GM18505 (cell line): Measurements from ENCODE around the gene SLC66A1.
A peak's percentile ranks its signal among the peaks of the same experiment; 100 is the strongest.
"Not testable (repeated sequence)": the region's sequence is repeated elsewhere in the genome, so short reads cannot be mapped to it uniquely, and the experiment has no call there.

ENCODE experiments used
- ATAC-seq: cut with Tn5 transposase; IDR thresholded peaks from one replicate; pipeline ENCODE4 v1.9.1; 2021; ENCODE audit not compliant: unreplicated experiment
- POLR2A ChIP-seq: IDR thresholded peaks from 4 replicates; pipeline ENCODE4 v1.6.1; 2011; ENCODE audit warnings: borderline replicate concordance; ENCODE audit not compliant: insufficient read depth, insufficient read length; ENCODE audit errors: extremely low read depth

SLC66A1 gene, protein sequence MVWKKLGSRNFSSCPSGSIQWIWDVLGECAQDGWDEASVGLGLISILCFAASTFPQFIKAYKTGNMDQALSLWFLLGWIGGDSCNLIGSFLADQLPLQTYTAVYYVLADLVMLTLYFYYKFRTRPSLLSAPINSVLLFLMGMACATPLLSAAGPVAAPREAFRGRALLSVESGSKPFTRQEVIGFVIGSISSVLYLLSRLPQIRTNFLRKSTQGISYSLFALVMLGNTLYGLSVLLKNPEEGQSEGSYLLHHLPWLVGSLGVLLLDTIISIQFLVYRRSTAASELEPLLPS

DNA sequence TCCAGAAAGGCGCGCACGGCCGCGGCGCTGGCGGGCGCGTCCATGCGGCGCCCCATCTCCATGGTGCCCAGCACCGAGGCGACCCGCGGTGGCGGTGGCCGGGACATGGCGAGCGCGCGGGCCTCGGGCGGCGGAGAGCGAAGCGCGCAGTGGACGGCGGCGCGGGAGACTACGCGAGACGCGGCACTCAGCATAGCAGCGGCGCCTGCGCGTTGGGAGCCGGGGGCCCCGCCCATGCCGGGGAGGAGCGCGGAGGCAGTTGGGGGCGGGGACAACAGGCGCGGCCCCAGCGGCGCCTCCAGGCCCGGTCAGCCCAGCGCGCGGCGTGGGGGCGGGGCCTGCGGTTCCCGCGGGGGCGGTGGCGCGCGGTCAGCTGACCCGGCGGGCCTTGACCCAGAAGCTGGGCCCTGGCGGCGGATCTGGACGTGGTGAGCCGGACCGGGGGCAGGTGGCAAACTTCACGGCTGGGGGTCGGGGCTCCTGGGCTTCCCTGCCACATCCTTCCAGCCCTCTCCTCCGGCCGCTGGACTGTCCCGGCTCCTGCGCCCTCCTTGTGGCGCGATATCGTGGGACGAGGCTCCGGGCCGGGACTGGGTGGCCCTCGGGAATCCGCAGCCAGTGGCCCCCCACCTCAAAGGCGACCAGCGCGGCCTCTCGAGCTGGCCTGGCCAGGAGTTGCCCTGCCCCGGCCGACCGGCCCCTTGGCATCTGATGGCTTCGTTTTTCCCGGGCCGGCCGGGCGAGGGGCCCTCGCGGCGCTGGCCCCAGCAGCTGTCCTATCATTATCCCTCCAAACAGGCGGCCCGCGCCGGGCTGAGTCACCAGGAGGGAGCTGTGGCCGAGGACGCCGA, at the start of gene SLC66A1, which contains the start of gene AKR7A2:
Gene SLC66A1, plus strand, starts transcription at position 396 of the 851 bp plus-strand sequence. CDS start 5,352 bp downstream, outside the sequence.
Gene AKR7A2, minus strand, starts transcription at position 214 of the 851 bp plus-strand sequence. Its CDS starts 20 bp downstream, at position 194.
- ATAC-seq, result peak; percentile 64
- TF ChIP-seq POLR2A, result peak; percentile 78

DNA sequence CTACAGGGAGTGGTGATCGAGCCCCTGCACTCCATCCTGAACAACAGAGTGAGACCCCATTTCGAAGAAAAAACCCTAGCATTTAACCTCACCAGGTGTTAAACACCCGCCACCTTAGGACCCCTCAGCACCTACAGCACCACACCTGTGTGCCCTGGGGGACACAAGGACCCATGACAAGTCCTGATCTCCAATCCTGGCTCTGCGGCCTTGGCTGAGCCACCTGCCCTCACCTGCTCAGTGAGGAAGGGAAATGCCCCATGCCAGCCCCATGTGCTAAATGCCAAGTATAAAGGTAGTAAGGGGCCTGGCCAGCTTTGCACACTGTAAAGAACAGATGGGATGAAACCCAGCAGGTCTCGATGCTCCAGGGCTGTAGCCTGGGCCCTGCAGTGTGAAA, 49.4 kb upstream of the SLC66A1 start:
- TF ChIP-seq POLR2A, result no peak
- no peak for ATAC-seq

DNA sequence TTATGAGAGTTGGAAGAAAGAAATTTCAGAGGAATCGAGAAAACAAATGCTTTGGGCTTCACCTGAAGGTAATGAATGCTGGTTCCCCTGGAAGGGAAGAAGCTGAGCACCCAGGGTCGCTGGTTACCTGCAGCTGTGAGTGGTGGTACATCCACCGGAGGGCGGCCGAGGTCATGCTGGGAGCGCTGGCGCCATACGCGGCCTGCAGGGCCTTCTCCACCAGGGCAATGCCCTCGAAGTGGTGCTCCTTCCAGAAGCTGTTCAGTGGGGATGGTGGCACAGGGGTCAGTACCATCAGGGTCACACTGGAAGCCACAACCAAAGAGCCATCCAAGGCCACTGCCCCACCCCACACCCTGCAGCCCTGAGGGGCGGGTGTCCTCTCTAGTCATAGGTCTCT, 43.7 kb upstream of the SLC66A1 start:
- no peak for TF ChIP-seq POLR2A
- ATAC-seq, result no peak

DNA sequence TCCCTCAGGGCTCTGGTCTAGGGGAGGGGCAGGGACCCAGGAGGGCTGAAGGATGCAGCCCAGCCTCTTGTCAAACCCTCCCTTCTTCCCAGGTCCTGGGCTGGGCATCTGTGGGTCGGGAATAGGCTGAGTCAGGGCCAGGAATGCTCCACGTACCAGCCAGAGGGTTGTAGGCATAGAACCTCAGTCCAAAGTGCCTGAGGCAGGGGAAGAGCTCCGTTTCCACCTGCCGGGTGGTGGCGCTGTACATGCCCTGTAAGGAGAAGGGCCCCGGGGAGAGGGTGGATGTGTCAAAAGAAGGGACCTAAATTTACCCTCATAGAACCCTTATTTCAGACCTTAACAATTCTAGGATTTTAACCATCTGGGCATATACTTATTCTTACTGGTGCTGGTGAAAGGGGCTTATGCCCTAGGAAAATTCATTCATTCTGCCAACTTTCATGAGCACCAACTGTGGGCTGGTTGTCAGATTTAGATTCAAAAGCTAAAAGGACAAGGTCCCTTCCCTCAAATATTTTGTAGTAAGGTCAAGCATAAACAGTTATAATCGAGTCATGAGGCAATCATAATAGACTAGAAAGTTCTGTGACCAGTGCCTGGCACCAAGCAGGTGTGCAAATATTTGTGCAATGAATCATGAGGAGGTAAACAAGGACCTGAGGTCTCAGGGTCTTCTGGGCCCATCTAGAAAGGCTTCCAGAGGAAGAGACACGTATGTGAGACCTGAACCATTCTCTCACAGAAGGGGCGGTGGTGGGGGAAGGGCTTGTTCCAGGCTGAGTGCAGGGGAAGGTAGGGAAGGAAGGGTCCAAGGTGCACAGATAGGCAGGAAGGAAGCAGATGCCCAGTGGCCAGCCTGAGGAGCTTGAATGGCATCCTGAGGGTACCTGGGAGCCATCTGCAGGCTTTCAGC, 42.4 kb upstream of the SLC66A1 start:
- not testable (repeated sequence) for ATAC-seq

DNA sequence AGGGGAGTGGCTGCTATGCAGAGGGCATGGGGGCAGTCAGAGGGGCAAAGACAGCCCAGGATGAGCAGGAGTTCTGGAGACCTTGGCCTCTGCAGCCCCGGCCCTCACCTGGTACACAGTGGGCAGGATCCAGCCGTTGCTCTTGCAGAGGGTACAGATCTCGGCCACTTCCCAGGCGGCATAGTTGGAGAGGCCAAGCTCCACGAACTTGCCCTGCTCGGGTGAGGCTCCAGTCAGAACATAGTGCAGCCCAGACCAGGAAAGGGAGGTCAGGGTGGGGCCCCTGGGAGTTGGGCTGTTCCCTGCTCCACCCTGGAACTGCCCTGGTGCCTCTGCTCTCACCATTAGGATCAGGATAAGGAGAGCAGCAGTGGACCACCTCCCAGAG, 41.8 kb upstream of the SLC66A1 start:
- ATAC-seq, result not testable (repeated sequence)

DNA sequence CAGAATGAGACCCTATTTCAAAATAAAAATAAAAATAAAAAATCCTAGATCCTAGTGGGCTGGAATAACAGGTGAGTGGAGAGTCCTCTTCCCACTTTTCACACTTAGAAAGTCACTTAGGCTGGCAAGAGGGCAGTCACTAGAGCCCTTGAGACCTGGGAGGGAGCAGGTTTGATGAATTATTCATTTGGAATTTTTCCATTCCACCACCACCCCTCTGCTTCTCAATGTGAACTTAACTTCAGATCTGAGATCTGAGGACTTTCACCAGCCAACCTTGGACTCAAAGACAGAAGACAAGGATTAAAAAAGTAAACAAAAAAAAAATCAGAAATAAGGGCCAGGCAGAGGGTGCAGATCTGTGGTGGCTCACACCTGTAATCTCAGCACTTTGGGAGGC, 40.1 kb upstream of the SLC66A1 start:
- no peak for ATAC-seq
- TF ChIP-seq POLR2A, result no peak

DNA sequence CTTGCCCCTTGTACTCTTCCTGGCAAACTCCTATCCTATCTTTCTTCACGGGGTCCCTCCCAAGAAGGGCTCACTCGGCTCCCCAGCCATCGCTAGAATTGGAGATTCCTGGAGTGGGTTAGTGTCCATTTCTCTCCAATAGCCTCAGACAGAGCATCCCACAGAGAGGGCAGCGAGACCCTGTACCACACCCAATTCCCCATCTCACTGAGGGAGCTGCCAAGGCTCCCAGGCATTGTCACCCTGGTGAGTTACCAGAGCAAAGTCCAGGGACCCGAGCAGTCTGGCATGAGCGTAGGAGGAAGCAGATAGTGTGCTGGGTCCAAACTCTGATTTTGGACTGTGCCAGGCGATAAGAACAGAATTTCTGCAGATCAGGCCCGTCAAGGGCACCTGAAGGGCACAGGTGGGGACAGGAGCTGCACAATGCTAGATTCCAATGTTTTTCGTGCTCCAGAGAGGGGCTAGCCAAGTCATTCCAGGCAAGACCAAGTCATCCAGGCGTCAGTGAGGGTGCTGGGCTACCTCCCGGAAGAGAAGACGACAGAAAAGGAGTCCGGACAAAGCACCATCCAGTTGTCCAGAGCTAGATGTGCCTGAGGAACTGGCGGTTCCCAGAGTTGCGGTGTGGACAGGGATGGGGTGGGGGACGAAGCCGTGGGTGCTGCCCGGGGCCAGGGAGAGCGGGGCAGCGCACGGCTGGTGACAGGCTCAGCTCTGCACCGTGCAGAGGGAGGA, 38.9 kb upstream of the SLC66A1 start:
- TF ChIP-seq POLR2A, result no peak
- no peak for ATAC-seq

DNA sequence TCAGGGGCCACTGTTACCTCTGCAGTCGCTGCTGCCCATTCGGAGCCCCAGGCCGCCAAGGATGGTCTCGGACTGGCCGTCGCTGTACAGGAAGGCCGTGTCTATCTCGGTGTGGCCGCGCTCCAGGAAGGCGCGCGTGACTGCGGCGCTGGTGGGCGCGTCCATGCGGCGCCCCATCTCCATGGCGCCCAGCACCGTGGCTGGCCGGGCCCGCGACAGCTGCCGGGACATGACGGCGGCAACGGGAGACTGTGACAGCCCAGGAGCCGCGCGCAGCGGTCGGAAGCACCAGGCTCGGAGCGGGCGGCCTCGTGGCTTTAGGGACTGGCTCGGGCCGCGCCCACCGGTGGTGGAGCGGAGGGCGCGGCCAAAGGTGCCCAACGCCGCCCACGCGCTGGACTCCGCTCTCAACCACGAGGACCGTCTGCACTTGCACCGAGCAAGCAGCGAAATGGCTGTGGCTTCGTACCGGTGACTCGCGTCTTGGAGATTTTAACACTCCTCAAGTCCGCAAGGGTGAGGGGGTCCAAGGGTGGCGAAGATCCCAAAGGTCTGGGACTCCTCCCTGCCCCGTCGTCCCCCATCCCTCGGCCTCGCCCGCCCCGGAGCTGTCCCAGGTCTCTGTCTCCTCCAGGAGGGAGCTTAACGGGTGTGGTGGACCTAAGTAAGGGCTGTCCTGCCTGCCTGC, 38.1 kb upstream of the SLC66A1 start:
- ATAC-seq, result not testable (repeated sequence)

DNA sequence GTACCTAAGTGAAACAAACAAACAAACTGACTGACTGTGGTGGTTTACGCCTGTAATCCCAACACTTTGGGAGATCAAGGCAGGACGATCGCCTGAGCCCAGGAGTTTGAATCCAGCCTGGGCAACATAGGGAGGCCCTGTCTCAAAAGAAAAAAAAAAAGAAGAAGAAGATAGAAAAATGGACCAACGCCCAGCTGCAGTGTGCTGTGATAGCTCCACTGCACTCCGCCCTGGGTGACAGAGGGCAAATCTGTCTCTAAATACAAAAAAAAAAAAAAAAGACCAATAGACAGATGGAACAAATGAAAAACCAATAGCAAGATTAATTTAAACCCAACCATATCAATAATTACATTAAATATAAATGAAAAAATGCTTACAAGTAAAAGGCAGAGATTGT, 37.5 kb upstream of the SLC66A1 start:
- TF ChIP-seq POLR2A, result no peak
- ATAC-seq, result no peak

DNA sequence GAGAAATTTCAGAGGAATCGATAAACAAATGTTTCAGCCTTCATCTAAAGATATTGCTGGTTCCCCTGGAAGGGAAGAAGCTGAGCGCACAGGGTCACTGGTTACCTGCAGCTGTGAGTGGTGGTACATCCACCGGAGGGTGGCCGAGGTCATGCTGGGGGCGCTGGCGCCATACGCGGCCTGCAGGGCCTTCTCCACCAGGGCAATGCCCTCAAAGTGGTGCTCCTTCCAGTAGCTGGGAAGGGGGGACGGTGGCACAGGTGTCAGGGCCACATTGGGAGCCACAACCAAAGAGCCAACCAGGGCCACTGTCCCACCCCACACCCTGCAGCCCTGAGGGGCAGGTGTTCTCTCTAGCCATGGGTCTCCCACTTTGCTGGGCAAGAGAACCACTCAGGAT, 28.2 kb upstream of the SLC66A1 start:
- TF ChIP-seq POLR2A, result no peak
- no peak for ATAC-seq

DNA sequence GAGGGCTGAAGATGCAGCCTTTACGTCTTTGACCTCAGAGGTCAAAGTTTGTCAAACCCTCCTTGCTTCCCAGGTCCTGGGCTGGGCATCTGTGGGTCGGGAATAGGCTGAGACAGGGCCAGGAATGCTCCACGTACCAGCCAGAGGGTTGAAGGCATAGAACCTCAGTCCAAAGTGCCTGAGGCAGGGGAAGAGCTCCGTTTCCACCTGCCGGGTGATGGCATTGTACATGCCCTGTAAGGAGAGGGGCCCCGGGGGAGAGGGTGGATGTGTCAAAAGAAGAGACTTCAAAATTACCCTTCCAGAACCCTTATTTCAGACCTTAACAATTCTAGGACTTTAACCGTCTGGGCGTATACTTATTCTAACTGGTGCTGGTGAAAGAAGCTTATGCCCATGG, 27.2 kb upstream of the SLC66A1 start:
- no peak for TF ChIP-seq POLR2A
- ATAC-seq, result no peak

DNA sequence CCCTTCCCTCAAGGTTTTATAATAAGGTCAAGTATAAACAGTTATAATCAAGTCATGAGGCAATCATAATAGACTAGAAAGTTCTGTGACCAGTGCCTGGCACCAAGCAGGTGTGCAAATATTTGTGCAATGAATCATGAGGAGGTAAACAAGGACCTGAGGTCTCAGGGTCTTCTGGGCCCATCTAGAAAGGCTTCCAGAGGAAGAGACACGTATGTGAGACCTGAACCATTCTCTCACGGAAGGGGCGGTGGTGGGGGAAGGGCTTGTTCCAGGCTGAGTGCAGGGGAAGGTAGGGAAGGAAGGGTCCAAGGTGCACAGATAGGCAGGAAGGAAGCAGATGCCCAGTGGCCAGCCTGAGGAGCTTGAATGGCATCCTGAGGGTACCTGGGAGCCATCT, 26.8 kb upstream of the SLC66A1 start:
- ATAC-seq, result not testable (repeated sequence)

DNA sequence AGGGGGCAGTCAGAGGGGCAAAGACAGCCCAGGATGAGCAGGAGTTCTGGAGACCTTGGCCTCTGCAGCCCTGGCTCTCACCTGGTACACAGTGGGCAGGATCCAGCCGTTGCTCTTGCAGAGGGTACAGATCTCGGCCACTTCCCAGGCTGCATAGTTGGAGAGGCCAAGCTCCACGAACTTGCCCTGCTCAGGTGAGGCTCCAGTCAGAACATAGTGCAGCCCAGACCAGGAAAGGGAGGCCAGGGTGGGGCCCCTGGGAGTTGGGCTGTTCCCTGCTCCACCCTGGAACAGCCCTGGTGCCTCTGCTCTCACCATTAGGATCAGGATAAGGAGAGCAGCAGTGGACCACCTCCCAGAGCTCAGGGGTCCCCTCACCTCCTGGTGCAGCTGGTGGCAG, 26.3 kb upstream of the SLC66A1 start:
- ATAC-seq, result not testable (repeated sequence)
